ENCODE results near the gene HSPD1. TPM values are rescaled to one million over a fixed set of nuclear protein-coding genes. Genes with fewer than 3 reads are reported as not detected.

Gene HSPD1
- total and polyA plus RNA-seq, 2 of the 13 experiments (the other 11 are each of a cell fraction or from before 2014, with no cell fraction given) = 685 to 2,610 TPM

- TF ChIP-seq EP300 (IDR thresholded peaks at IDR 0.05; ENCODE audit: low read depth in 2 of 2, low read length in 2 of 2) (peak; percentile 88 to 100), EP300 (CRISPR knock-in tag; IDR thresholded peaks at IDR 0.05; ENCODE audit: borderline replicate concordance) (peak; percentile 80), MXD4 (CRISPR knock-in tag; IDR thresholded peaks at IDR 0.05) (peak; percentile 97), NONO (IDR thresholded peaks at IDR 0.05) (no peak), NONO (CRISPR knock-in tag; conservative IDR thresholded peaks at IDR 0.05) (peak; percentile 100), GLI4 (CRISPR knock-in tag; IDR thresholded peaks at IDR 0.05; ENCODE audit: borderline replicate concordance) (peak; percentile 71), CSRNP1 (CRISPR knock-in tag; IDR thresholded peaks at IDR 0.05) (peak; percentile 99), ZNF33B (CRISPR knock-in tag; IDR thresholded peaks at IDR 0.05) (peak; percentile 94; the same call in 1 of the 2 replicates), PHF5A (CRISPR knock-in tag; IDR thresholded peaks at IDR 0.05; ENCODE audit: low read depth, unreplicated experiment) (peak; percentile 99), ZNF800 (CRISPR knock-in tag; IDR thresholded peaks at IDR 0.05) (peak; percentile 87), PAF1 (CRISPR knock-in tag; IDR thresholded peaks at IDR 0.05) (no peak), EED (CRISPR knock-in tag; IDR thresholded peaks at IDR 0.05) (peak; percentile 99), ZNF441 (CRISPR knock-in tag; IDR thresholded peaks at IDR 0.05; ENCODE audit: borderline replicate concordance) (no peak; the same call in 1 of the 2 replicates), GATAD1 (CRISPR knock-in tag; IDR thresholded peaks at IDR 0.05) (peak; percentile 94), THAP7 (CRISPR knock-in tag; IDR thresholded peaks at IDR 0.05) (peak; percentile 96), NCOR1 (IDR thresholded peaks at IDR 0.05; ENCODE audit: borderline replicate concordance, low read length) (peak; percentile 63; the same call in 1 of the 2 replicates), MTA1 (CRISPR knock-in tag; IDR thresholded peaks at IDR 0.05; ENCODE audit: borderline replicate concordance) (peak; percentile 98), ZNF737 (CRISPR knock-in tag; IDR thresholded peaks at IDR 0.05; ENCODE audit: borderline replicate concordance) (peak; percentile 96; the same call in 1 of the 2 replicates), CEBPB (IDR thresholded peaks at IDR 0.05; ENCODE audit: borderline replicate concordance, low read depth, low read length) (no peak), ZNF816 (CRISPR knock-in tag; IDR thresholded peaks at IDR 0.05; ENCODE audit: borderline replicate concordance) (peak; percentile 97), HDAC1 (CRISPR knock-in tag; IDR thresholded peaks at IDR 0.05) (peak; percentile 99), BCL3 (CRISPR knock-in tag; IDR thresholded peaks at IDR 0.05) (peak; percentile 98), ARNT (IDR thresholded peaks at IDR 0.05) (no peak), ZNF256 (CRISPR knock-in tag; conservative IDR thresholded peaks at IDR 0.05) (no peak), HMG20B (CRISPR knock-in tag; conservative IDR thresholded peaks at IDR 0.05) (peak; percentile 95)
Observed at GRCh38 chr2:197515739-197516392, 16.2 kb upstream of the HSPD1 start, which contains the start of gene MOB4 (continued).
